H9 (cell line): Measurements from ENCODE around the gene PROCA1. TPM values are rescaled to one million over a fixed set of nuclear protein-coding genes. Genes with fewer than 3 reads are reported as not detected.
A peak's percentile ranks its signal among the peaks of the same experiment; 100 is the strongest.

Source experiments
- DNase-seq: peaks from one replicate; pipeline ENCODE4 v3.0.0-alpha.2; 2017
- H2AFZ ChIP-seq: one replicate; pipeline ENCODE4 v1.6.1; 2013; ENCODE audit warnings: mild to moderate bottlenecking, low read length, control low read depth, moderate library complexity
- H2AK5ac ChIP-seq: 2 replicates; pipeline ENCODE4 v1.6.1; 2013; ENCODE audit warnings: low read length, control low read depth, mixed read lengths; ENCODE audit not compliant: insufficient read length
- H2BK120ac ChIP-seq: one replicate; pipeline ENCODE4 v1.6.1; 2013; ENCODE audit warnings: low read depth, mild to moderate bottlenecking, low read length, control low read depth, inconsistent platforms; ENCODE audit not compliant: poor library complexity, severe bottlenecking
- H2BK12ac ChIP-seq: 2 replicates; pipeline ENCODE4 v1.6.1; 2013; ENCODE audit warnings: low read length, control low read depth, mixed read lengths, low read depth; ENCODE audit not compliant: insufficient read length
- H2BK15ac ChIP-seq: 2 replicates; pipeline ENCODE4 v1.6.1; 2013; ENCODE audit warnings: low read depth, low read length, control low read depth
- H2BK20ac ChIP-seq: one replicate; pipeline ENCODE4 v1.6.1; 2013; ENCODE audit warnings: low read depth, mild to moderate bottlenecking, low read length, control low read depth, inconsistent platforms; ENCODE audit not compliant: poor library complexity, severe bottlenecking
- H2BK5ac ChIP-seq: 2 replicates; pipeline ENCODE4 v1.6.1; 2013; ENCODE audit warnings: low read length, control low read depth, mixed read lengths; ENCODE audit not compliant: insufficient read length
- H3K14ac ChIP-seq: 2 replicates; pipeline ENCODE4 v1.6.1; 2013; ENCODE audit warnings: low read length, control low read depth; ENCODE audit not compliant: insufficient read depth
- H3K18ac ChIP-seq: 2 replicates; pipeline ENCODE4 v1.6.1; 2013; ENCODE audit warnings: low read depth, mild to moderate bottlenecking, mixed read lengths, low read length, control low read depth; ENCODE audit not compliant: insufficient read length
- H3K23ac ChIP-seq: 2 replicates; pipeline ENCODE4 v1.6.1; 2013; ENCODE audit warnings: low read length, control low read depth, mixed read lengths, low read depth; ENCODE audit not compliant: insufficient read length
- H3K23me2 ChIP-seq: 2 replicates; pipeline ENCODE4 v1.6.1; 2013; ENCODE audit warnings: low read depth, mild to moderate bottlenecking, mixed read lengths, low read length, control low read depth; ENCODE audit not compliant: insufficient read length, poor library complexity, severe bottlenecking
- H3K27ac ChIP-seq: 2 replicates; pipeline ENCODE4 v1.5.1; 2013; ENCODE audit warnings: low read length, control low read depth, mixed read lengths, low read depth; ENCODE audit not compliant: insufficient read length
- H3K27me3 ChIP-seq: 2 replicates; pipeline ENCODE4 v1.6.1; 2013; ENCODE audit warnings: low read length, control low read depth, inconsistent platforms; ENCODE audit not compliant: insufficient read depth
- H3K4ac ChIP-seq: 2 replicates; pipeline ENCODE4 v1.6.1; 2013; ENCODE audit warnings: low read depth, mild to moderate bottlenecking, control low read depth, inconsistent platforms, low read length, moderate library complexity
- H3K4me1 ChIP-seq: 2 replicates; pipeline ENCODE4 v1.6.1; 2013; ENCODE audit warnings: low read length, control low read depth, inconsistent platforms; ENCODE audit not compliant: insufficient read depth
- H3K4me2 ChIP-seq: 2 replicates; pipeline ENCODE4 v1.6.1; 2013; ENCODE audit warnings: low read length, control low read depth, mixed read lengths; ENCODE audit not compliant: insufficient read length, insufficient read depth
- H3K56ac ChIP-seq: 2 replicates; pipeline ENCODE4 v1.6.1; 2013; ENCODE audit warnings: low read depth, mild to moderate bottlenecking, mixed read lengths, low read length, control low read depth; ENCODE audit not compliant: insufficient read length
- H3K79me1 ChIP-seq: 2 replicates; pipeline ENCODE4 v1.6.1; 2013; ENCODE audit warnings: low read depth, mild to moderate bottlenecking, moderate library complexity, low read length, control low read depth, inconsistent platforms; ENCODE audit not compliant: insufficient read depth, poor library complexity, severe bottlenecking
- H3K79me2 ChIP-seq: 2 replicates; pipeline ENCODE4 v1.6.1; 2013; ENCODE audit warnings: low read length, control low read depth, inconsistent platforms; ENCODE audit not compliant: insufficient read depth
- H3K9ac ChIP-seq: 2 replicates; pipeline ENCODE4 v1.6.1; 2013; ENCODE audit warnings: low read length, control low read depth, mixed read lengths; ENCODE audit not compliant: insufficient read length; ENCODE audit errors: extremely low read depth
- H3K9me3 ChIP-seq: one replicate; pipeline ENCODE4 v1.6.1; 2013; ENCODE audit warnings: low read depth, low read length, inconsistent platforms; ENCODE audit not compliant: control insufficient read depth
- H3T11ph ChIP-seq: one replicate; pipeline ENCODE4 v1.6.1; 2013; ENCODE audit warnings: mild to moderate bottlenecking, low read length, control low read depth, inconsistent platforms
- H4K20me1 ChIP-seq: one replicate; pipeline ENCODE4 v1.6.1; 2013; ENCODE audit not compliant: control insufficient read depth, insufficient read length, insufficient read depth
- H4K5ac ChIP-seq: 2 replicates; pipeline ENCODE4 v1.6.1; 2013; ENCODE audit warnings: low read depth, mild to moderate bottlenecking, mixed read lengths, low read length, control low read depth; ENCODE audit not compliant: insufficient read length
- H4K8ac ChIP-seq: replicated peaks from 2 replicates; pipeline ENCODE4 v1.6.1; 2013; ENCODE audit warnings: low read length, control low read depth, mixed read lengths, low read depth; ENCODE audit not compliant: insufficient read length
- H4K91ac ChIP-seq: 2 replicates; pipeline ENCODE4 v1.6.1; 2013; ENCODE audit warnings: low read depth, mild to moderate bottlenecking, moderate library complexity, mixed read lengths, low read length, control low read depth; ENCODE audit not compliant: insufficient read length
- H3K27ac Mint-ChIP-seq, 3 experiments: 2 replicates in 2 of 3; 3 replicates in 1 of 3; pipeline ENCODE4 v1.8.0; 2020 to 2021; ENCODE audit warnings: mixed read lengths in 3 of 3, mild to moderate bottlenecking in 1 of 3, moderate library complexity in 1 of 3
- H3K27me3 Mint-ChIP-seq: 2 replicates; pipeline ENCODE4 v1.8.0; 2021; ENCODE audit warnings: low read depth, mild to moderate bottlenecking, moderate library complexity, mixed read lengths
- H3K36me3 Mint-ChIP-seq, 3 experiments: 2 replicates in 2 of 3; 3 replicates in 1 of 3; pipeline ENCODE4 v1.8.0; 2020 to 2021; ENCODE audit warnings: low read depth in 3 of 3, mixed read lengths in 3 of 3; ENCODE audit not compliant: insufficient read depth in 1 of 3
- H3K4me1 Mint-ChIP-seq, 2 experiments: 2 replicates each; pipeline ENCODE4 v1.8.0; 2020; ENCODE audit warnings: mixed read lengths in 2 of 2
- H3K4me3 Mint-ChIP-seq, 2 experiments: 2 replicates in 1 of 2; 3 replicates in 1 of 2; pipeline ENCODE4 v1.8.0; 2020 to 2021; ENCODE audit warnings: mild to moderate bottlenecking in 2 of 2, mixed read lengths in 2 of 2, moderate library complexity in 1 of 2
- H3K9me3 Mint-ChIP-seq, 2 experiments: 2 replicates in 1 of 2; 3 replicates in 1 of 2; pipeline ENCODE4 v1.8.0; 2020; ENCODE audit warnings: mild to moderate bottlenecking in 2 of 2, mixed read lengths in 2 of 2, moderate library complexity in 1 of 2
- whole genome bisulfite sequencing: extraction: QIAGEN DNeasy Blood & Tissue Kit; methylation state at CpG from one replicate; pipeline ENCODE4 v1.1.7; 2013; ENCODE audit warnings: missing lambda C conversion rate, low lambda C conversion rate, mixed read lengths; ENCODE audit not compliant: insufficient read length; ENCODE audit errors: extremely low coverage; 5-methylcytosine and 5-hydroxymethylcytosine counted together
- total RNA-seq: library from RNA; stranded (reverse); gene quantifications from 2 replicates; pipeline ENCODE4 v1.2.1, GENCODE V29; 2021
- TF ChIP-seq, protein P1 (sequence below): fragments of 200-600 bp; sonication (generic); conservative IDR thresholded peaks from 3 replicates; pipeline ENCODE4 v1.8.0; 2021; ENCODE audit warnings: antibody characterized with exemption, mild to moderate bottlenecking

The PROCA1 gene
- total RNA-seq, 1 experiment from 2014 or later = 15.0 TPM

DNA sequence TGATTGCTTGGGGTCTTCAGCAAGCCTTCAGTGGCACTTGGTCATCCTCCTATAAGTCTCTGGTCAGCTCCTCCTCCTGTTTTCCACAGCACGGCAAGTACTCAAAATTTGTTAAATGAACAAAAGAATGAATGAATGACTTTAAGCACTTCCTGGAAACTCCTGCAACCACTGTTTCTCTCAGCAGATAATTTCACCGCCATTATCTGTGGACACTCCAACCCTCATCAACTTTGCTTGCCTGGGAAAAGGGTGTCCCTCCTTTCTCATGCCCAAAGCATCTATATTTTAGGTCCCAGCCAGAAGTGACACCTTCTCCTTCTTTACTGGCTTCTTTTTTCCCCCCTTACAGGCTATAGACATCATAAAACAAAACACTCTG, 4.4 kb downstream of the PROCA1 start:
- H3K23me2 ChIP-seq = peaks cover 14% of the 10 kb centered on the region
- no peaks in the 10 kb centered on the region for H3K79me2 ChIP-seq
- WGBS = no CpG with 5 or more reads among the region's 2 CpGs
- H3K27ac ChIP-seq = no peak overlapping the region
- H3K9me3 Mint-ChIP-seq = no peaks in the 10 kb centered on the region
- no peak overlapping the region for H3K14ac ChIP-seq
- H3K4me1 Mint-ChIP-seq = peaks cover 35 to 45% of the 10 kb centered on the region in 2 experiments
- no peak overlapping the region for H3T11ph ChIP-seq
- no peak overlapping the region for H2BK5ac ChIP-seq
- peaks cover 4% of the 10 kb centered on the region for H4K20me1 ChIP-seq
- no peak overlapping the region for H2BK12ac ChIP-seq
- no peak overlapping the region for H3K18ac ChIP-seq
- H3K4me1 ChIP-seq = no peaks in the 10 kb centered on the region; the same call in 1 of the 2 replicates
- H2AK5ac ChIP-seq = no peak overlapping the region
- H3K23ac ChIP-seq = no peak overlapping the region
- no peak overlapping the region for H3K4me3 Mint-ChIP-seq
- H3K9ac ChIP-seq = no peak overlapping the region
- no peaks in the 10 kb centered on the region for H3K9me3 ChIP-seq
- H3K27me3 Mint-ChIP-seq = no peaks in the 10 kb centered on the region
- H2BK120ac ChIP-seq = no peak overlapping the region
- H3K27ac Mint-ChIP-seq = peak overlapping the region in 2 of 3 experiments; percentile 29 to 55; a peak in 3 of 7 replicates
- no peak overlapping the region for H2AFZ ChIP-seq
- H4K91ac ChIP-seq = no peak overlapping the region
- no peak overlapping the region for H4K8ac ChIP-seq
- H3K79me1 ChIP-seq = no peaks in the 10 kb centered on the region
- no peak overlapping the region for H3K56ac ChIP-seq
- no peak overlapping the region for H2BK20ac ChIP-seq
- H3K4ac ChIP-seq = no peak overlapping the region
- no peak for DNase-seq
- TF ChIP-seq, protein P1, sequence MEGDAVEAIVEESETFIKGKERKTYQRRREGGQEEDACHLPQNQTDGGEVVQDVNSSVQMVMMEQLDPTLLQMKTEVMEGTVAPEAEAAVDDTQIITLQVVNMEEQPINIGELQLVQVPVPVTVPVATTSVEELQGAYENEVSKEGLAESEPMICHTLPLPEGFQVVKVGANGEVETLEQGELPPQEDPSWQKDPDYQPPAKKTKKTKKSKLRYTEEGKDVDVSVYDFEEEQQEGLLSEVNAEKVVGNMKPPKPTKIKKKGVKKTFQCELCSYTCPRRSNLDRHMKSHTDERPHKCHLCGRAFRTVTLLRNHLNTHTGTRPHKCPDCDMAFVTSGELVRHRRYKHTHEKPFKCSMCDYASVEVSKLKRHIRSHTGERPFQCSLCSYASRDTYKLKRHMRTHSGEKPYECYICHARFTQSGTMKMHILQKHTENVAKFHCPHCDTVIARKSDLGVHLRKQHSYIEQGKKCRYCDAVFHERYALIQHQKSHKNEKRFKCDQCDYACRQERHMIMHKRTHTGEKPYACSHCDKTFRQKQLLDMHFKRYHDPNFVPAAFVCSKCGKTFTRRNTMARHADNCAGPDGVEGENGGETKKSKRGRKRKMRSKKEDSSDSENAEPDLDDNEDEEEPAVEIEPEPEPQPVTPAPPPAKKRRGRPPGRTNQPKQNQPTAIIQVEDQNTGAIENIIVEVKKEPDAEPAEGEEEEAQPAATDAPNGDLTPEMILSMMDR = no peak
- no peaks in the 10 kb centered on the region for H3K27me3 ChIP-seq
- no peak overlapping the region for H2BK15ac ChIP-seq
- no peak overlapping the region for H4K5ac ChIP-seq
- no peak overlapping the region for H3K4me2 ChIP-seq
- peaks cover 8 to 37% (median 25%) of the 10 kb centered on the region in 3 experiments; a peak in 6 of 7 replicates for H3K36me3 Mint-ChIP-seq
